Progenitor cell of endocrine pancreas (in vitro differentiated cells): Measurements from ENCODE around the gene CDH13. TPM values are rescaled to one million over a fixed set of nuclear protein-coding genes. Genes with fewer than 3 reads are reported as not detected.

ENCODE experiments used
- DNase-seq: peaks from one replicate; pipeline ENCODE4 v3.0.0; 2021; ENCODE audit warnings: low spot score; ENCODE audit not compliant: unreplicated experiment
- H3K27ac Mint-ChIP-seq: 2 replicates; pipeline ENCODE4 v1.8.0; 2021; ENCODE audit warnings: mild to moderate bottlenecking, moderate library complexity, mixed read lengths
- H3K27me3 Mint-ChIP-seq: 2 replicates; pipeline ENCODE4 v1.8.0; 2021; ENCODE audit warnings: mixed read lengths
- H3K36me3 Mint-ChIP-seq: 2 replicates; pipeline ENCODE4 v1.8.0; 2022; ENCODE audit warnings: mixed read lengths; ENCODE audit not compliant: insufficient read depth
- H3K4me1 Mint-ChIP-seq: 2 replicates; pipeline ENCODE4 v1.8.0; 2021; ENCODE audit warnings: low read depth, mixed read lengths
- H3K4me3 Mint-ChIP-seq: 2 replicates; pipeline ENCODE4 v1.8.0; 2021; ENCODE audit warnings: low read depth, mild to moderate bottlenecking, moderate library complexity, mixed read lengths
- H3K9me3 Mint-ChIP-seq: 2 replicates; pipeline ENCODE4 v1.8.0; 2021; ENCODE audit warnings: low read depth, mixed read lengths
- total RNA-seq: library from RNA; stranded (reverse); gene quantifications from 2 replicates; pipeline ENCODE4 v1.2.1, GENCODE V29; 2021
- TF ChIP-seq, protein P1 (sequence below): fragments of 200-600 bp; sonication (generic); IDR thresholded peaks from one replicate; pipeline ENCODE4 v1.5.0; 2021; ENCODE audit warnings: antibody characterized with exemption, mild to moderate bottlenecking; ENCODE audit not compliant: unreplicated experiment

The CDH13 gene
- total RNA-seq, 1 donor from 2014 or later: 0.38 TPM

DNA sequence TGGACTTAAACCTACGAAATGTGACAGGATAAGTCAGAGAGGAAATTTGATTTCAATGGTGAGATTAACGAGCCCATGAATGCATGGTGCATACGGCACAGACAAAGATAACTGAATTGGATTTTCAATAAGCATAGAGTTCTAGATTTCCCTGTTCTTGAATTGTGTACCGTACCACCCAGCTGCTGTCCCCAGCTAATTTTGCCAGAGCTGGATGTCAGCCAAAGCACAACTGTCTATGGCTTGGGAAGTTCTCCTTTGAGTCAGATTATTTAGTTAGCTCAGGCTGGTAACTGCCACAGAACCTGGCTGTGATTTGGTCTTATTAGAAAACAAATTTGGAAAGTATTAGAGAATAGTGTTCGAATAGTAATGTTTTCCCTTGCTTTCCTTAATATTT lies 143.1 kb downstream of the CDH13 start:
- H3K27me3 Mint-ChIP-seq: peaks cover 5% of the 10 kb centered on the region
- no peak overlapping the region for H3K4me3 Mint-ChIP-seq
- H3K36me3 Mint-ChIP-seq: no peaks in the 10 kb centered on the region
- DNase-seq: no peak
- H3K27ac Mint-ChIP-seq: no peak overlapping the region
- H3K9me3 Mint-ChIP-seq: no peaks in the 10 kb centered on the region
- H3K4me1 Mint-ChIP-seq: no peaks in the 10 kb centered on the region
- TF ChIP-seq, protein P1, sequence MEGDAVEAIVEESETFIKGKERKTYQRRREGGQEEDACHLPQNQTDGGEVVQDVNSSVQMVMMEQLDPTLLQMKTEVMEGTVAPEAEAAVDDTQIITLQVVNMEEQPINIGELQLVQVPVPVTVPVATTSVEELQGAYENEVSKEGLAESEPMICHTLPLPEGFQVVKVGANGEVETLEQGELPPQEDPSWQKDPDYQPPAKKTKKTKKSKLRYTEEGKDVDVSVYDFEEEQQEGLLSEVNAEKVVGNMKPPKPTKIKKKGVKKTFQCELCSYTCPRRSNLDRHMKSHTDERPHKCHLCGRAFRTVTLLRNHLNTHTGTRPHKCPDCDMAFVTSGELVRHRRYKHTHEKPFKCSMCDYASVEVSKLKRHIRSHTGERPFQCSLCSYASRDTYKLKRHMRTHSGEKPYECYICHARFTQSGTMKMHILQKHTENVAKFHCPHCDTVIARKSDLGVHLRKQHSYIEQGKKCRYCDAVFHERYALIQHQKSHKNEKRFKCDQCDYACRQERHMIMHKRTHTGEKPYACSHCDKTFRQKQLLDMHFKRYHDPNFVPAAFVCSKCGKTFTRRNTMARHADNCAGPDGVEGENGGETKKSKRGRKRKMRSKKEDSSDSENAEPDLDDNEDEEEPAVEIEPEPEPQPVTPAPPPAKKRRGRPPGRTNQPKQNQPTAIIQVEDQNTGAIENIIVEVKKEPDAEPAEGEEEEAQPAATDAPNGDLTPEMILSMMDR: no peak

DNA sequence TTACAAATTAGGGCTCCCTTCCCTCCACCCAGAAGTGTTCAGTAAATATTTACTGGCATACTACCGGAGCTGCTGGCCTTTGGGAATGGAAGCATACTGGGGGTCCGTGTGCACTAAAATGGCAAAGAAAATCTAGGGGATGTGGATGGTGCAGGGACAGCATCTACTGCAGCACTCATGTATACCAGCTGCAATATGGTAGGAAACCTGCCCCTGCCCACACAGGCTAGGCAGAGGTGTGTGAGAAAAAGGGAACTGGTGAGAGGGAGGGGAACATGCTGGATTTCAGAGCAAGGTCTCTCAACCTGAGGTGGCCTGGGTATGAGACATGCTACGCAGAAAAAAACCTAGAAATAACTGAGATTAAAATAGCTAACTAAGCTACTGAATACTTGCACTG lies 145.4 kb downstream of the CDH13 start:
- TF ChIP-seq, protein P1: no peak
- no peak overlapping the region for H3K27ac Mint-ChIP-seq
- no peaks in the 10 kb centered on the region for H3K36me3 Mint-ChIP-seq
- no peak overlapping the region for H3K4me3 Mint-ChIP-seq
- H3K9me3 Mint-ChIP-seq: no peaks in the 10 kb centered on the region
- H3K4me1 Mint-ChIP-seq: no peaks in the 10 kb centered on the region
- peaks cover 5% of the 10 kb centered on the region for H3K27me3 Mint-ChIP-seq
- DNase-seq: no peak

DNA sequence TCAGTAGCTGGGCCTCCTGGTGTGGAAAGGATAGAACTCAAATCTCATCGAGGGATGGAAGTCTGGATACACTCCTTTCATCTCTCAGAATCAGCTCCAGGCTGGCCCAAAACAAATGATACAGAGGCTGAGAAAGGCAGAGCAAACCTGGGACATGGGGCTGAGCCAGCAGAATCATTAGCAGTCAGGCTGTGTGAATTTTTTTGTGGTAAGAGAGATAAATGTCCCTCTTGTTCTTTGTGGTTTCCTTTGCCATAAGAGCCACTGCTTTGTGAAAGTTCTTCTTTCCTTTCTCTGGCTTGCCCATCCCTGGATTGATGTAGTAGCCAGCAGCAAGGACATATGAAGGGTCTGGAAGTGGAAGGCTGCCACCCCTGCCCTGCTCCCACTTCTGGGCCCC lies 146.2 kb downstream of the CDH13 start:
- TF ChIP-seq, protein P1: no peak
- no peak overlapping the region for H3K4me3 Mint-ChIP-seq
- H3K9me3 Mint-ChIP-seq: no peaks in the 10 kb centered on the region
- H3K4me1 Mint-ChIP-seq: no peaks in the 10 kb centered on the region
- no peaks in the 10 kb centered on the region for H3K36me3 Mint-ChIP-seq
- DNase-seq: no peak
- H3K27me3 Mint-ChIP-seq: no peaks in the 10 kb centered on the region
- H3K27ac Mint-ChIP-seq: no peak overlapping the region

DNA sequence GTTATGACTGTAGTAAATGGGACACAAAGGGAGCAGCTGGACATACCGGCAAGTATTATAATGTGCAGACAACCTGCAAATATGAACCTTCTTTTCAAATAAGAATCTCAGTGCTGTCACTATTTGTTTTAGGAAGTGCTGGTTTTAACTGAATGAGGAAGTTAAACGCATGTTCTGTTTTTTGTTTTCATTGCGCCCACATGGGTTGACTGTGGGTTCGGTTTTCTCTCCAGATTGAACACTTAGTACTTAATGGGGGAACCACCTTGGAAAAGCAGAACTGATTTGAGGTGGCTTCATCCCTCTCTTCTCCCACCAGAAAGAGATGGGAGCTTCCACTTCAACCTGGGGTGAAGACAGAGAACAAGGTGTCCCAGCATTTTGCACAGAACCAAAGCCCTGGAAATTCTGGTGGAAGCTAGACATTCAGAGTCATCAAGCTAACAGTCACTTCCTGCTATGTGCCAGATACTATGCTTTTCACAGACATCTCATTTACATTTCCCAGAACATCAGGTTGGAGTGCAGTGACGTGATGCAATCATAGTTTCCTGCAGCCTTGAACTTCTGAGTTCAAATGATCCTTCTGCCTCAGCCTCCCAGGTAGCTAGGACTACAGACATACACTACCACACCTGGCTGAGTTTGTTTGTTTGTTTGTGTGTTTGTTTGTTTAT lies 149.8 kb downstream of the CDH13 start:
- Mint-ChIP-seq H3K9me3 (no peaks in the 10 kb centered on the region), H3K27ac (no peak overlapping the region), H3K4me1 (no peaks in the 10 kb centered on the region), H3K4me3 (no peak overlapping the region), H3K27me3 (peaks cover 9% of the 10 kb centered on the region), H3K36me3 (no peaks in the 10 kb centered on the region)
- TF ChIP-seq, protein P1: no peak
- DNase-seq: no peak

DNA sequence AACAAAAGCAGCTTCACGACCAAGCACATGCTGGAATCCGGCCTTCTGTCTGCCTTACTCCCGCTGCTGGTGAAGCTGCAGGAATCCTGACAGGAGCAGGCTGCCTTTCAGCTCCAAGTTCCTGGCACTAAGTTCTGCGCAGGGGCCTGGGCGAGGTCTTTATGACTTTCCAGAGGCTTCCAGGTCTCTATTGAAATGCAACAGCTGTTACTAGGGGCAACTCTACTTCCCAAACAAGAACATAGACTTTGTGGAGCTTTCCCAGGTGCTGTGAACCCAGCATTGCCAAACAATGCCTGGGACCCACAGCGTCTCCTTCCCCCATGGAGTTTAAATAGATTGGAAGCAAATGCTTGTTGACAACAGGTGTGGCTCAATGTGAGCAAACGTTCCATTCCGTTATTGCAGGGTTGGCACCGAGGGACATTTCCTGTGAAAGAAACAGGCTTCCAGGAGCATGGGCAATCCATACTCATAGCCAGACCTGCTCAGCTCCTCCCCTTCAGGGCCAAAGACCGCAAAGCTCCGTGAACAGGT lies 156.0 kb downstream of the CDH13 start:
- peaks cover 5% of the 10 kb centered on the region for H3K4me1 Mint-ChIP-seq
- TF ChIP-seq, protein P1: no peak
- peaks cover 21% of the 10 kb centered on the region for H3K27me3 Mint-ChIP-seq
- H3K27ac Mint-ChIP-seq: no peak overlapping the region
- no peak for DNase-seq
- no peaks in the 10 kb centered on the region for H3K36me3 Mint-ChIP-seq
- no peak overlapping the region for H3K4me3 Mint-ChIP-seq
- H3K9me3 Mint-ChIP-seq: no peaks in the 10 kb centered on the region
